Fibroblast of the aortic adventitia (primary cell): ENCODE measurements around the gene ARHGAP21. TPM values are rescaled to one million over a fixed set of nuclear protein-coding genes. Genes with fewer than 3 reads are reported as not detected.
"Not testable (repeated sequence)": the region's sequence is repeated elsewhere in the genome, so short reads cannot be mapped to it uniquely, and the experiment has no call there.

ENCODE experiments used
- DNase-seq: peaks from one replicate; pipeline ENCODE4 v3.0.0-alpha.2; 2010; ENCODE audit warnings: low read depth
- H3K4me3 ChIP-seq: 2 replicates; pipeline ENCODE4 v1.5.1; 2011; ENCODE audit warnings: low read depth, mild to moderate bottlenecking, control low read depth, low read length, moderate library complexity
- CTCF ChIP-seq: IDR thresholded peaks from 2 replicates; pipeline ENCODE4 v1.5.1; 2011; ENCODE audit warnings: mild to moderate bottlenecking, low read length, control low read depth, inconsistent platforms; ENCODE audit not compliant: insufficient read depth
- total RNA-seq: library from RNA; depleted of rRNA; stranded (reverse); fragments of >200 nt; gene quantifications from 2 replicates; pipeline ENCODE4 v1.2.3, GENCODE V29; 2012; ENCODE audit warnings: low replicate concordance

The ARHGAP21 gene
- total RNA-seq, 1 donor = 252 TPM

GRCh38 chr10:24670964-24671670, 52.6 kb downstream of the ARHGAP21 start:
- TF ChIP-seq CTCF = no peak

GRCh38 chr10:24669285-24669852, 54.3 kb downstream of the ARHGAP21 start:
- DNase-seq = no peak
- H3K4me3 ChIP-seq = no peak overlapping the region
- no peak for TF ChIP-seq CTCF

More at GRCh38 chr10:24670964-24671670, 52.6 kb downstream of the ARHGAP21 start:
- no peak overlapping the region for H3K4me3 ChIP-seq
- no peak for DNase-seq

- no peak overlapping the region for H3K4me3 ChIP-seq
- DNase-seq = no peak
- TF ChIP-seq CTCF = no peak
These were observed 55.4 kb downstream of the ARHGAP21 start for GRCh38 chr10:24668247-24668646.

- no peak for DNase-seq
- no peak for TF ChIP-seq CTCF
- no peak overlapping the region for H3K4me3 ChIP-seq
These were observed 58.7 kb downstream of the ARHGAP21 start for GRCh38 chr10:24664991-24665390.

- no peak overlapping the region for H3K4me3 ChIP-seq
- DNase-seq = no peak
- TF ChIP-seq CTCF = no peak
These were observed 62.3 kb downstream of the ARHGAP21 start for GRCh38 chr10:24661376-24661775.

- not testable (repeated sequence) for DNase-seq, H3K4me3 ChIP-seq
These were observed 65.4 kb downstream of the ARHGAP21 start for GRCh38 chr10:24658319-24658718.

GRCh38 chr10:24656326-24656725, 67.4 kb downstream of the ARHGAP21 start:
- not testable (repeated sequence) for H3K4me3 ChIP-seq, DNase-seq
